Stimulated activated CD4-positive, alpha-beta T cell treated with anti-CD3 and anti-CD28 coated beads, Interleukin-15, amount 100 ng/mL, for 48 hours (primary cell): ENCODE results near the gene LRRC2.
"Not testable (repeated sequence)": the region's sequence is repeated elsewhere in the genome, so short reads cannot be mapped to it uniquely, and the experiment has no call there.

Experiments
- DNase-seq, 2 donors: peaks; one replicate each; pipeline ENCODE4 v3.0.0-alpha.2; 2020; ENCODE audit warnings: low read depth in 2 of 2

The LRRC2 gene

DNA sequence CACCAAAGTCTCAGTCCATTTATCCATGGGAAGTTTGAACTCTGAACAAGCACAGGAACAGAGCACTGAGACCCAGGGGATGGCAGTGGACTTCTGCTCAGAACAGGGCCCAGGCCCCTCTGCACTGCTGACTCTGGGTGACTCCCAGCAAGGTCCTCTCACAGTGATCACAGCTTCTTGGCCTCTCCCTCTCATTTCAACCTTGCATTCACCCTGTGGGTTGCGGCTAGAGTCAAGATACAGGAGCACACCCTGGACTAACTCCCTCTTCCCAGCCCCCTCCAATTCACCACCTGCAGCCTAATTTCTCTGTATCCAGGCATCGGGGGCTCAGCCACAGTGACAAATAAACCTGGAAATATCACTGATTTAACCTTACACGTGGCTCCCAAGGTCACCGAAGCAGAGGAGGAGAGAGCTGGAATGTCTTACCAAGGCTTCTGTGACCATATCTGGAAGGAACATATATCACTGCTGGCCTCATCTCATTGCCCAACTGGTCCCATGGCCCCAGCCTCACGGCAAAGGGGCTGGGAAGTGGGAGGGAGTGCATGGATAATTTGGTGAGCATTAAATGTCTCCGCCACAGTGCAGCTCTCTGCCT, 67.1 kb downstream of the LRRC2 start:
- no peak for DNase-seq

- no peak for DNase-seq
Observed at GRCh38 chr3:46497556-46498265, 68.4 kb downstream of the LRRC2 start, which contains the start of gene RTP3. Gene RTP3 (plus strand): TSS chr3:46497976. CDS start chr3:46498063, 87 bp downstream.

DNA sequence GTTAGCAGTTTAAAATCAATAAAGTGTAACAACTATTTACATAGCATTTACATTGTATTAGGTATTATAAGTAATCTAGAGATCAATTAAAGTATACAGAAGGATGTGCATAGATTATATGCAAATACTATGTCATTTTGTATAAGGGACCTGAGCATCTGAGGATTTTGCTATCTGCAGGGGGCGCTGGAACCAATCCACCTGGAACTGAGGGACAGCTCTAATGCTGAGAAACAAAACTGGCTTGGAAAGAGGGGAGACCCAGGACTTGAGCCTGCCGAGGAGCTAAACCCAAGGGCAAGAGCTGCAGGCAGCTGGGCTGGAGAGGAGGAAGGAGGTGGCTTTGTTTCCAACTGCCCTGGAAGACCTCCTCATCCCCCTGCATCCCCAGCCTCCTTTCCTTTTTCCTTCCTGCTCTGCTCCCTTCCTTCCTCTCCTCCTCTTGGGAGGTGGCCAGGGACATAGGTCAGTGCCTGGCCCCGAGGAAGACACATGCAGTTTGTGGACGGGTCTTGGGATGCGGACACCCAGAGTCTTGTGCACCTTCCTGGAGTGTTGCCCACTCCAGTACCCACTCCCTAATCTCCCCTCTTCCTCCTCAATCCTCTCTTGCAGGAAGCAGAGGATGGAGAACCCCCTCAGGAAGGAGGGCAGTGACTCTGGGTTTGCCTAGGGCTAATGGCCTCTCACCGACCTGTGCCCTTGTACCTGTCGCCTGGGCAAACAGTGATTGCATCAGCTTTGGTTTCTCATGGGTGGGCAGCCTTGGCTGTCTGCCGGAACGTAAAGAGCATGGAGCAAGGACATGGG, 69.2 kb downstream of the LRRC2 start:
- DNase-seq: peak in 1 of 2 donors; percentile 35

DNA sequence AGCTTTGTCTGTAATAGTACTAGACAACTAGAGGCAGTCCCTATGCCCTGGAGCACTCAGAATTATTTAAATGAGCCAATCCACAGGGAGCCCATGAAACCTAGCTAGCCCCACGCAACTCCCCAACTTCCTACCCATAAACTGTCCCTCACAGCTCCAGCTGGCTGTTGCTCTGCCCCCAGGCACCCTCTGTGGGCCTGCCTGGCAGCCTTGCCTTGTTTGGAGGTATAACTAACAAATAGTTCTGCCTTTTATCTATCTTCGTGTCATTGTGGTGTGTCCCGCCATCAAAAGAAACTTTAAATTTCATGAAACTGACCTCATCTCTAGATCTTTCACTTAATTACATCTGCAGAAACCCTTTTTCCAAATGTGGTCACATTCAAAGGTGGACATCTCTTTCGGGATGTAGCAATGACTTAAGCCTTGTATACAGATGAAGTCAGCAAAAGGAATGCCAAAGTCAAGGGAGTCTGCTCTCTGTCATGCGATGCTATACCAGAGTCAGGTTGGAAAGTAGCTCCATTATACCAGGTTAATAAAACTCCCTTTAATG, 70.1 kb downstream of the LRRC2 start:
- no peak for DNase-seq

- not testable (repeated sequence) for DNase-seq
Observed at GRCh38 chr3:46494491-46494890, 71.6 kb downstream of the LRRC2 start.

DNA sequence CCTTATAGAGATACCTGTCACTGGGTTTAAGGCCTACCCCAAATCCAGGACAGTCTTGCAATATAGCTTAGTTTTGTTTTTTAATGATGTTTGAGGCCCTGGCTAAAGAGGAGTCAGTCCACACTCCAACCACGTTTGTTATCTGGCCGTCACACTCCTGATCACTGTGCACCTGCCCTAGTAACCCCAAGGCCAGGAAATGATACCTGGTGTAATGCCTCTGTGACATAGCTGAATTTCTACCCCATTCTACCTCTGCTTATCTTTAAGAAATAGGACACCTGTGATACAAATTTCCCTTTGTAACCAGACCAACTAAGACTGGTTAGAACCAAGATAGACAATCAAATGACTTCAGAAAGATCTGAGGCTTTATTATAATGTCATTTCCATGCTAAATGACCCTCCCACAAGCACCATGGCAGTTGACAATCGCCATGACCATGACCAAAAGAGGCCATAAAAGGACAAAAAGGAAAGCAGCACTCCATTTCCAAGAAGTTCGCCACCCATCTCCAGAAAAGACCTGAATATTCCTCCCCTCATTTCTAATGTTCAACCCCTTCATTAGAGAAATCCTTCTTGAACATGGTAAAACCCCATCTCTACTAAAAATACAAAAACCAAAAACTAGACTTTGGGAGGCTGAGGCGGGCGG, 73.1 kb downstream of the LRRC2 start:
- no peak for DNase-seq

DNA sequence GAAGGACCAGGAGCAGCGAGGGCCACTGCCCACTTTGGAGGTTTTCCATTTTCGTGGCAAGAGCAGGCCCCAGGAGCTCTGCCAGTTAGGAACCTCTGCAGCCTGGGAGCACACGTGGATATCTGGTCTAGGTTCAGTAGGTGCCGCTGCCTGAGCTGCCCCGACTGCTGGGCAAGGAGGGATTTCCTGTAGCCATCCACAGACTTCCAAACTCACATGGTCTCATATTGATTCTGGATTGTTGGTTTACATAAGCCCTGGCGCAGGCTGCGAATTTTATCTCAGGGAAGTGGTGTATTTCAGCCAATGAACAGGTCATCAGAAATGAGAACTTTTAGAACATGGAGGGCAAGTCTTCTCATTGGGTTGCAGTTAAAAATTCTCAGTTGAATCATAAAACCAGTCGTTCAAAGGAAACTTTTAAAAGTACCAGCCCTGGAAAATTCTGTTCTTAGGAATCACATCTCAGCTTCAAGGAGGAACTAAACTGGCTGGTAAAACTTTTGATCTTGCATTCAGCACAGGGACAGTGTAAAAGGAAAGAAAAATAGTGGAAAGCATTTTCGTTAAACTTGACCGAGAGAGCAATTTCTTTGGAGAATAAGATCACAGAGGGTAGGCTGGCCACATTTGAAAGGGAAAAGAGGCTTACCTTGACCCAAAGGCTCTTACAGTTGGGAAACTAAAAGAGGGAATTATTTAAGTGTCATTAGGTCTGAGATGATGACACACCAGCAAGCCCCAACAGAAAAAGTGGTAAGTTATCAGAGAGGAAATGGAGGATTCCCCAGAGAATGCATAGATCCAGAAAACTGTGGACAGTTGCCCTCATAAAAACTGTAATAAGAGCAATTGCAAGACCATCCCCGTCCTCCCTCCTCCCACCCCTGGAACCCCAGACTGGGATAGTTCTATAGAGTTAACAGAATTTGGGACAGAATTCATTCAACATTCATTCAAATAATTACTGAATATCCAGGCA, 74.7 kb downstream of the LRRC2 start:
- DNase-seq: no peak

DNA sequence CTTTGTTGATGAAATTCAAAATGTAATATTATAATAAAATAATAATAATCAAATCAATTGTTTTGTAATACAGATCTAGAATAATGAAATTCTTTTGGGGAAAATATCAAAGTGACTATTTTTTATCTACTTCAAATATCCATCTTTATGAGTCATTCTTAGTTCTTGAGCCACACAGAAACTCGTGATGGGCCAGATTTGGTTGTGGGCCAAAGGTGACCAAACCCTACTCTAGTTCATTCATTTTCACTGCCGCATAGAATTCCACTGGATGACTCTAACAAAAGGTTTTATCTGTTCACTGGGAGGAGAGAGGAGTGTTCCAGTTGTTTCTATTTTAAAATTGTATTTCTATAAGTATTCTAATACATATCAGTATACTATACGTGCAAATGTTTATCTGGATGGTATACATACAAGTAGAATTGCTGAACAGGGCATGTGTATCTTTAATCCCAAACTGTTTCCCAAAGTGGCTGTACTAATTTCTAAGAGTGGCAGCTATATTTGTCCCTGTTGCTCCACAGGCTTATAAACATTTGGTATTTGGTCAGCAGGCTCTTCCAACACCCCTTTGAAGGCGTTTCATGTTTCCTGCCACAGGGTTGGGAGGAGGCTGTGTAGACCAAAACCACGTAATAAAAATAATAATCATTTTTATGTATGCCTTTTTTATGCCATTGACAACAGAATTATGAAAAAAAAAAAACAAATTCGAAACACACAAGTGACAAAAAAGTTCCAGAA, 75.6 kb downstream of the LRRC2 start:
- DNase-seq: no peak

- no peak for DNase-seq
Observed at GRCh38 chr3:46489875-46490274, 76.2 kb downstream of the LRRC2 start.

DNA sequence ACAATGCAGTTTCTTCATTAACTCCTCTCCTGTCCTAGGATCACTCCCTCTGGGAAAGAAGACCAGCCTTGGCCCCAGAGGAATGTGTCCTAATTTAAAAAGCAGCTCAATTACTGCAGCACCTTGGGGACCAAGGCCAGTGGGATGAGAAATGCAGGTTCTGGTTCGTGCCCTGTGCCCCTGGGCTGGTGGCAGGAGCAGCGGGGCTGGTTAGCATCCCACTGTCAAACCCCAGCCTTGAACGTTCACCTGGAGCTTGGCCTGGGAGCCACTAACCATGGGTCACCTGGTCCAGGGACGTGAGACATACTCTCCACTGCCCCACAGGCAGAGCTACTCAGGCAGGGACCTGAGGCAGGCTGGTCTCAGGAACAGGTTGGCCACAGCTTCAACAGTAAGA, 76.7 kb downstream of the LRRC2 start:
- no peak for DNase-seq

GRCh38 chr3:46488735-46489361, 77.3 kb downstream of the LRRC2 start:
- peak; percentile 87 to 94 for DNase-seq

- no peak for DNase-seq
Observed at GRCh38 chr3:46485779-46486175, 80.3 kb downstream of the LRRC2 start.

GRCh38 chr3:46484911-46485778, 81.0 kb downstream of the LRRC2 start:
- no peak for DNase-seq

DNA sequence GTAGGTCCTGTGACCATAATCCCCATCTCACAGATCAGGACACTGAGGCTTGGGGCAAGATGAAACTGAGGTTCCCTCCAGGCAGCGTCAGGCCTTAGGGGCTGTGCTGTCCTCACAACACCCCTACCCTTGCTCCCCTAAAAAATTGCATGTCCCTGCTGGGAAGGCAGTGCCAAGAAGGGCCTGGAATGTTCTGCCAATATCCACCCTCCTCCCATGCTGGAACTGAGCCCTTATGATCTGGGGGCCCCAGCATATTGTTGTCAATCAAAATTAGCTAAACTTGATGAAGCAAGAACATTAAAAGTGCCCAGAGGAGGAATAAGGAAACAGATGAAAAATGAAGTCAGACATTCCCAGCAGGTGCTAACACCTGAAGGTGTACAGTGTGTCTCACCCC, 81.7 kb downstream of the LRRC2 start:
- DNase-seq: no peak

GRCh38 chr3:46483825-46484224, 82.3 kb downstream of the LRRC2 start:
- DNase-seq: no peak

GRCh38 chr3:46482632-46483350, 83.3 kb downstream of the LRRC2 start:
- no peak for DNase-seq

- DNase-seq: no peak
Observed at GRCh38 chr3:46481636-46482035, 84.5 kb downstream of the LRRC2 start.
